Mucosa of stomach (tissue), 1 donor: ENCODE results near the gene LCE3B.

ENCODE experiments used
- H3K27me3 ChIP-seq: one replicate; pipeline ENCODE4 v1.7.0; 2013; ENCODE audit warnings: mild to moderate bottlenecking, low read length; ENCODE audit not compliant: control insufficient read depth, insufficient read depth
- H3K36me3 ChIP-seq: one replicate; pipeline ENCODE4 v1.7.0; 2013; ENCODE audit warnings: low read length; ENCODE audit not compliant: control insufficient read depth, insufficient read depth
- H3K4me1 ChIP-seq: one replicate; pipeline ENCODE4 v1.7.0; 2013; ENCODE audit warnings: mild to moderate bottlenecking, low read length; ENCODE audit not compliant: control insufficient read depth, insufficient read depth
- H3K4me3 ChIP-seq: one replicate; pipeline ENCODE4 v1.7.0; 2013; ENCODE audit warnings: low read length
- H3K9ac ChIP-seq: one replicate; pipeline ENCODE4 v1.7.0; 2013; ENCODE audit warnings: mild to moderate bottlenecking, low read length, moderate library complexity
- H3K9me3 ChIP-seq: one replicate; pipeline ENCODE4 v1.7.0; 2013; ENCODE audit warnings: mild to moderate bottlenecking, low read length, moderate library complexity; ENCODE audit not compliant: control insufficient read depth
- donor health status: Pancreatic carcinoma.

LCE3B gene

DNA sequence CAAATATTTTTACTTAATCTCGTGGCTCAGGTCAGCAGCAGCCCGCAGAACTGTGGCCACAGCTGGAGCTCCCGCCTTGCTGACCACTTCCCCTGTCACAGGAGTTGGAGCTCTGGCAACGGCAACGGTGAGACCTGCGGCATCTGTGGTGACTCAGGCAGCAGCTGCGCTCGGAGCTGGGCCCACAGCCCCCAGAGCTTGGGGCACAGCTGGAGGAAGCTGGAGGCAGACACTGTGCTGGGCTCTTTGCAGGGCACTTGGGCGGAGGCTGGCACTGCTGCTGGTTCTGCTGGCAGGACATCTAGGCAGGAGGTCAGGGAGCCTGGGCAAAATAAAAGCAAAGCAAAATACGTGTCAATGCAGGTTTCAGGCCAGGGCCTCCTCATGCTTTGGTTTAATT is 9.2 kb downstream of the LCE3B start, which contains the start of gene LCE3A:
LCE3A (minus strand) TSS at position 301 of the 400 bp plus-strand sequence; CDS start at position 301, 0 bp downstream.
- H3K9me3 ChIP-seq, result no peaks in the 10 kb centered on the region
- H3K36me3 ChIP-seq, result no peaks in the 10 kb centered on the region
- H3K27me3 ChIP-seq, result peaks cover 5% of the 10 kb centered on the region
- no peaks in the 10 kb centered on the region for H3K4me1 ChIP-seq
- H3K9ac ChIP-seq, result no peak within 1 kb of the TSS
- no peak within 1 kb of the TSS for H3K4me3 ChIP-seq

DNA sequence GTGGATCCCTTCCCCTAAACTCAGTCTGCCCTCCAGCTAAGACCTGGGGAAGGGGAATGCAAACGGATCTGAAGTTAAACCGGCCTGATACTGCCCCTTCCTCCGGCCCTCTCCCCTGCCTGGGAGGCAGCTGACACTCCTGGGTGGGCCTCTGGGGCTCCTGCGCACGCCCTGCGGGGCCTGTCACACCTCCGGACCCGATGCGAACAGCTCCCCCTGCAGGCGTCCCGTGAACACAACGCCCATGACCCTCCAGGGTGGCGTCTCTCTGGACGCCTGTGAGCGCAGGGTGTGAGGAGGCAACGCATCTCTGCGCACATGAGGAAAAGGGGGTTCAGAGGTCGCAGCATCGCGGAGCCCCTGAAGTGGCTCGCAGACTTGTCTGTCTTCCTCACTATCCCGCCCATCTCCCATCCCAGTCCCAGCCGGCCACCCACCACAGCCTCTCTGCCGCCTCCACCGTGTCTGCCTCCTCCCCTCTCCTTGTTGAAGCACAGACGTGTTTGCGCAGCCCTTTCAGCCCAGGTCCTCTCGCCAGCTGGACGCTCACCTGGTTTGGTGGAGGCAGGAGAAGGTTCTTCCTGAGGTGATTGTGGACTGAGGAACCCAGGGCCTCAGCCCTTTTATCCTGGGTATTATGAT is 9.7 kb downstream of the LCE3B start:
- Histone ChIP-seq H3K9ac (no peak overlapping the region), H3K36me3 (no peaks in the 10 kb centered on the region), H3K9me3 (no peaks in the 10 kb centered on the region), H3K27me3 (peaks cover 5% of the 10 kb centered on the region), H3K4me3 (no peak overlapping the region), H3K4me1 (no peaks in the 10 kb centered on the region)

GRCh38 chr1:152626744-152627143 is 13.1 kb downstream of the LCE3B start:
- no peaks in the 10 kb centered on the region for H3K9me3 ChIP-seq

GRCh38 chr1:152630596-152630995 is 17.0 kb downstream of the LCE3B start:
- H3K4me1 ChIP-seq, result no peaks in the 10 kb centered on the region
- H3K9ac ChIP-seq, result no peak overlapping the region
- H3K9me3 ChIP-seq, result no peaks in the 10 kb centered on the region
- H3K27me3 ChIP-seq, result no peaks in the 10 kb centered on the region
- no peaks in the 10 kb centered on the region for H3K36me3 ChIP-seq
- no peak overlapping the region for H3K4me3 ChIP-seq

More at GRCh38 chr1:152626744-152627143, 13.1 kb downstream of the LCE3B start:
- H3K4me1 ChIP-seq, result no peaks in the 10 kb centered on the region
- no peaks in the 10 kb centered on the region for H3K36me3 ChIP-seq
- H3K27me3 ChIP-seq, result peaks cover 5% of the 10 kb centered on the region
- no peak overlapping the region for H3K9ac ChIP-seq
- H3K4me3 ChIP-seq, result no peak overlapping the region

DNA sequence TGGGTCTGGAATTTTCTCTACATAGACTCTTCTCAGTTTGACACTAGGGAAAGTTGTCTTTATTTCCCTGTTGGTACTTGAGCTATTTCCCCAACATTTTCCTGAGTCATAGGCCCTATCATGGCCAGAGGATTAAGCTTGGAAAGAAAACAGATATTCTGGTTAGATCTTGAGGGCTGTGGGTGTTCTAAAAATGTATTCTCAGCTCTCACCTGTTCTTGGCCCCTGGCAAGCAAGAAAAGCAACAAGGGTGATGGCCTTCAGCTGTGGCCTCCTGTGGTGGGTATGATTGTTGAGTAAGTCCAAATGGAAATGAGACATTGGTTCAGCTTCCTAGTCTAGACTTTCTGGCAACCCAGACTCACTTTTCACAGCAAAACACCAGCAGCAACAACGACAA is 26.7 kb downstream of the LCE3B start:
- no peak overlapping the region for H3K9ac ChIP-seq
- H3K4me3 ChIP-seq, result no peak overlapping the region
- no peaks in the 10 kb centered on the region for H3K9me3 ChIP-seq
- no peaks in the 10 kb centered on the region for H3K27me3 ChIP-seq
- no peaks in the 10 kb centered on the region for H3K36me3 ChIP-seq
- no peaks in the 10 kb centered on the region for H3K4me1 ChIP-seq

- Histone ChIP-seq H3K9me3 (no peaks in the 10 kb centered on the region), H3K27me3 (no peaks in the 10 kb centered on the region), H3K36me3 (no peaks in the 10 kb centered on the region), H3K9ac (no peak overlapping the region), H3K4me1 (no peaks in the 10 kb centered on the region), H3K4me3 (no peak overlapping the region)
Observed at GRCh38 chr1:152643945-152644344, 30.3 kb downstream of the LCE3B start.

DNA sequence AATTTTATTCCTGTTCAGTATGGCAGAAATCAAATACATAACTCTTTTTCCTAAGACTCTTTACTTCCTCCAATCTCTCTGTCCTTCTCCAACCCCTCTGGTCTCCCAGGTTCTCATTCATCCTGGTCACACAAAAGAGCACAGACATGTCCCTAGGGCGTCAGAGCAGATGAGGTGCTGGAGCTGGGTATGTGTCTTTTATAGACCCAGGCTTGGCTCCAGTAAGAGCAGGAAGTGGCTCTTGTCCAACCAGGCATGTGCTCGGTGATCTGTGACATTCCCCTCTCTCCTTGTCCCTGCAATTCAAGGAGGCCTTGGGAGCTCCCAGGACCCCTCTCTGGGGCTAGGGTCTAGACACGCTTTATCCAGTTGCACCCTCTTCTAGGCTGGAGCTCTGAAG is 31.5 kb downstream of the LCE3B start:
- Histone ChIP-seq H3K27me3 (no peaks in the 10 kb centered on the region), H3K9me3 (no peaks in the 10 kb centered on the region), H3K36me3 (no peaks in the 10 kb centered on the region), H3K9ac (no peak overlapping the region), H3K4me3 (no peak overlapping the region), H3K4me1 (no peaks in the 10 kb centered on the region)

GRCh38 chr1:152646656-152647055 is 33.0 kb downstream of the LCE3B start:
- H3K9me3 ChIP-seq, result no peaks in the 10 kb centered on the region
- H3K4me3 ChIP-seq, result no peak overlapping the region
- no peaks in the 10 kb centered on the region for H3K4me1 ChIP-seq
- H3K9ac ChIP-seq, result no peak overlapping the region
- no peaks in the 10 kb centered on the region for H3K36me3 ChIP-seq
- no peaks in the 10 kb centered on the region for H3K27me3 ChIP-seq

GRCh38 chr1:152654110-152654509 is 40.5 kb downstream of the LCE3B start:
- Histone ChIP-seq H3K36me3 (no peaks in the 10 kb centered on the region), H3K9me3 (no peaks in the 10 kb centered on the region), H3K9ac (no peak overlapping the region), H3K27me3 (no peaks in the 10 kb centered on the region), H3K4me1 (no peaks in the 10 kb centered on the region), H3K4me3 (no peak overlapping the region)

- Histone ChIP-seq H3K36me3 (no peaks in the 10 kb centered on the region), H3K9me3 (no peaks in the 10 kb centered on the region), H3K9ac (no peak overlapping the region), H3K4me1 (no peaks in the 10 kb centered on the region), H3K27me3 (no peaks in the 10 kb centered on the region), H3K4me3 (no peak overlapping the region)
Observed at GRCh38 chr1:152656459-152656858, 42.8 kb downstream of the LCE3B start.

GRCh38 chr1:152657677-152658076 is 44.1 kb downstream of the LCE3B start:
- H3K27me3 ChIP-seq, result no peaks in the 10 kb centered on the region
- H3K9me3 ChIP-seq, result no peaks in the 10 kb centered on the region
- no peaks in the 10 kb centered on the region for H3K4me1 ChIP-seq
- no peaks in the 10 kb centered on the region for H3K36me3 ChIP-seq
- no peak overlapping the region for H3K4me3 ChIP-seq
- no peak overlapping the region for H3K9ac ChIP-seq

DNA sequence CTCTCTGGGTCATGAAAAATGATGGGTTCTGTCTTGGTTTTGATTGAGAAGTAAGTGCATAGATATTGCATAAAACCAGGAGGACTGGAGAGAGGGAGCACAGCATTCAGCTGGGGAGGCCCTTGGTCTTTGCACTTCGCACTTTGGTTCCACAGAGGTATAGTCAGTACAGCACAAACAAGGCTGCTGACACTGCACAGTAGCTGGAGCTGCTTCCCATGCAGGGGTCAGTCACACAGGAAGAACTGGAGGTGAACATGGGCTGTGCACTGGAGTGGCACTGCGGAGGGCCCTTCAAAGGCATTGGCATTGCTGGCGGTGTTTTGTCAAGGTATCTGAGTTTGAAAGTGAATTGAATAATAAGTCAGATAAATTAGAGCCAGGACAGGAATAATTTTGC is 45.0 kb downstream of the LCE3B start:
- no peaks in the 10 kb centered on the region for H3K36me3 ChIP-seq
- H3K4me1 ChIP-seq, result no peaks in the 10 kb centered on the region
- no peak overlapping the region for H3K9ac ChIP-seq
- H3K9me3 ChIP-seq, result no peaks in the 10 kb centered on the region
- no peaks in the 10 kb centered on the region for H3K27me3 ChIP-seq
- H3K4me3 ChIP-seq, result no peak overlapping the region

GRCh38 chr1:152663098-152663497 is 49.5 kb downstream of the LCE3B start, which contains the start of gene LCE2D:
LCE2D (plus strand) TSS chr1:152663380; CDS start chr1:152664106, 726 bp downstream.
- H3K9ac ChIP-seq, result no peak within 1 kb of the TSS
- H3K4me3 ChIP-seq, result no peak within 1 kb of the TSS
- H3K27me3 ChIP-seq, result no peaks in the 10 kb centered on the region
- H3K36me3 ChIP-seq, result no peaks in the 10 kb centered on the region
- no peaks in the 10 kb centered on the region for H3K4me1 ChIP-seq
- H3K9me3 ChIP-seq, result no peaks in the 10 kb centered on the region
